Glutamatergic neuron (in vitro differentiated cells): ENCODE data around the gene DNMT1. TPM values are rescaled to one million over a fixed set of nuclear protein-coding genes. Genes with fewer than 3 reads are reported as not detected.

Source experiments
- DNase-seq: peaks from one replicate; pipeline ENCODE4 v3.0.0; 2022
- H3K27ac Mint-ChIP-seq: one replicate; pipeline ENCODE4 v1.8.0; 2020; ENCODE audit warnings: mild to moderate bottlenecking, mixed read lengths, inconsistent platforms; ENCODE audit not compliant: unreplicated experiment
- H3K27me3 Mint-ChIP-seq: one replicate; pipeline ENCODE4 v1.8.0; 2020; ENCODE audit warnings: mild to moderate bottlenecking, moderate library complexity, mixed read lengths, inconsistent platforms; ENCODE audit not compliant: unreplicated experiment
- H3K36me3 Mint-ChIP-seq: one replicate; pipeline ENCODE4 v1.8.0; 2020; ENCODE audit warnings: mild to moderate bottlenecking, mixed read lengths, inconsistent platforms; ENCODE audit not compliant: unreplicated experiment
- H3K4me1 Mint-ChIP-seq: one replicate; pipeline ENCODE4 v1.8.0; 2020; ENCODE audit warnings: mild to moderate bottlenecking, low read depth, mixed read lengths, inconsistent platforms; ENCODE audit not compliant: unreplicated experiment
- H3K4me3 Mint-ChIP-seq: one replicate; pipeline ENCODE4 v1.8.0; 2020; ENCODE audit warnings: mild to moderate bottlenecking, mixed read lengths, inconsistent platforms; ENCODE audit not compliant: unreplicated experiment
- H3K9me3 Mint-ChIP-seq: one replicate; pipeline ENCODE4 v1.8.0; 2020; ENCODE audit warnings: mild to moderate bottlenecking, moderate library complexity, mixed read lengths, inconsistent platforms; ENCODE audit not compliant: unreplicated experiment
- total RNA-seq: library from RNA; stranded (reverse); fragmentation: NEBNext Ultra II Directional; extraction: Animal tissue kit (Norgen Biotek cat#: 25700); gene quantifications from one replicate; pipeline ENCODE4 v1.2.1, GENCODE V29; 2021; ENCODE audit not compliant: unreplicated experiment
- TF ChIP-seq, protein P1 (sequence below): fragments of 200-600 bp; sonication (generic); IDR thresholded peaks from one replicate; pipeline ENCODE4 v1.5.0; 2021; ENCODE audit not compliant: partially characterized antibody, unreplicated experiment

DNMT1 gene
- total RNA-seq, 1 donor from 2014 or later, result 129 TPM

DNA sequence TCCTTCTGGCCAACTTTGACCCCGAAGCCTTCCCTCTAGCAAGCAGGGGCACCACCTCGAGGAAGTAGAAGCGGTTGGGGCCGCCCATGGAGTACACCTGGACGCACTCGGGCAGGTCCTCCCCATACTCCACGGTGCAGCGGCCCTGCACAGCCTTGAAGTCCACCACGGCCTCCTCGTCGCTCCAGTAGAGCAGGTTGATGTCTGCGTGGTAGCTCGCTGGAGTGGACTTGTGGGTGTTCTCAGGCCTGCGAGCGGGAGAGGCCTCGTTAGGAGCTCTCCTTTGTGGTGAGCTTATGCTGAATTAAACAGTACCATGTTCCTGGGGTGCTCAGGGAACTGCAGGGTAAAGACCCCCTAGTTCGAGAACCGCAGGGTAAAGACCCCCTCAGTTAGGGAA lies 52.8 kb downstream of the DNMT1 start:
- Mint-ChIP-seq H3K9me3 (peaks cover 3% of the 10 kb centered on the region), H3K36me3 (peaks cover 4% of the 10 kb centered on the region)
- DNase-seq, result no peak

DNA sequence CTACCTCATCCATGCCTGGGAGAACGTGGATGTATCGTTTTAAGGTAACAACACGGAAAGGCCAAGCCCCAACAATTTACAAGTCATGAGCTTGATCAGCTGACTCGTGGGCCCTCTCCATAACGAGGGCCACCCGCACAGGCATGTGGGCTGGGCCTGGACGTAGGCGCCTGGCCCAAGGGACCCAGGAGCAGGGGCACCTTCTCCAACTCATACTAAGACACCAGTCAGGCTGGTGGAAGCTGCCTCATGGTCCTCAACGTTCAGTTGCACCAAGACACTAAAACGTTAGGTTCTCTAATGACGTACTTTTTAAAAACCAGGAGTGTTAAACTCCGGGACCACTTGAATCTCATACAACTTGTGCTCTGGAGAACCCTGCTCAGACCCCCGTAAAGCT lies 53.3 kb downstream of the DNMT1 start:
- H3K27me3 Mint-ChIP-seq, result peaks cover 9% of the 10 kb centered on the region
- DNase-seq, result no peak
- H3K36me3 Mint-ChIP-seq, result peaks cover 4% of the 10 kb centered on the region

More for the DNA sequence above, 52.8 kb downstream of the DNMT1 start:
- Mint-ChIP-seq H3K27me3 (peaks cover 9% of the 10 kb centered on the region), H3K4me1 (peaks cover 1% of the 10 kb centered on the region), H3K27ac (no peak overlapping the region), H3K4me3 (no peak overlapping the region)
- TF ChIP-seq, protein P1, sequence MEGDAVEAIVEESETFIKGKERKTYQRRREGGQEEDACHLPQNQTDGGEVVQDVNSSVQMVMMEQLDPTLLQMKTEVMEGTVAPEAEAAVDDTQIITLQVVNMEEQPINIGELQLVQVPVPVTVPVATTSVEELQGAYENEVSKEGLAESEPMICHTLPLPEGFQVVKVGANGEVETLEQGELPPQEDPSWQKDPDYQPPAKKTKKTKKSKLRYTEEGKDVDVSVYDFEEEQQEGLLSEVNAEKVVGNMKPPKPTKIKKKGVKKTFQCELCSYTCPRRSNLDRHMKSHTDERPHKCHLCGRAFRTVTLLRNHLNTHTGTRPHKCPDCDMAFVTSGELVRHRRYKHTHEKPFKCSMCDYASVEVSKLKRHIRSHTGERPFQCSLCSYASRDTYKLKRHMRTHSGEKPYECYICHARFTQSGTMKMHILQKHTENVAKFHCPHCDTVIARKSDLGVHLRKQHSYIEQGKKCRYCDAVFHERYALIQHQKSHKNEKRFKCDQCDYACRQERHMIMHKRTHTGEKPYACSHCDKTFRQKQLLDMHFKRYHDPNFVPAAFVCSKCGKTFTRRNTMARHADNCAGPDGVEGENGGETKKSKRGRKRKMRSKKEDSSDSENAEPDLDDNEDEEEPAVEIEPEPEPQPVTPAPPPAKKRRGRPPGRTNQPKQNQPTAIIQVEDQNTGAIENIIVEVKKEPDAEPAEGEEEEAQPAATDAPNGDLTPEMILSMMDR, result no peak

DNA sequence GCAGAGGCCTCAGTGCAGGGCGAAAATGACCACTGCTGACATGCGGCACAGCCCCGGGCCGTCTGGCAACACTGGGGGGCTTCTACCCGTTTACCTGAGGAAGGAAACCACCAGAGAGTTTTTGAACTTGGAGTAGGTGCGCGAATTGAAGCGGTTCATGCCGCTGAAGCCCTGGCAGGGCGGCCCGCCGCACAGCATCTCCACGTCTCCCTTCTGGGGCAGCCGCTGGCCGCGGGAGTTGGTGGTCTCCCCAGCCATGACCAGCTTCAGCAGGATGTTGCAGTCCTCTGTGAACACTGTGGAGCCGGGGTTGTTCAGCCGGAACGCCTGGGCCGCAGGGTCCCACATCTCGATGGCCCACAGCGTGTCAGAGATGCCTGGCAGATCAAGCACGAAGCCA lies 54.8 kb downstream of the DNMT1 start:
- H3K4me1 Mint-ChIP-seq, result peaks cover 1% of the 10 kb centered on the region
- no peak for DNase-seq
- no peaks in the 10 kb centered on the region for H3K36me3 Mint-ChIP-seq
- H3K27ac Mint-ChIP-seq, result no peak overlapping the region
- H3K27me3 Mint-ChIP-seq, result peaks cover 11% of the 10 kb centered on the region
- no peak overlapping the region for H3K4me3 Mint-ChIP-seq
- peaks cover 3% of the 10 kb centered on the region for H3K9me3 Mint-ChIP-seq
- TF ChIP-seq, protein P1, result no peak

More for the DNA sequence above, 53.3 kb downstream of the DNMT1 start:
- TF ChIP-seq, protein P1, result no peak
- peaks cover 1% of the 10 kb centered on the region for H3K4me1 Mint-ChIP-seq
- no peak overlapping the region for H3K4me3 Mint-ChIP-seq
- peaks cover 3% of the 10 kb centered on the region for H3K9me3 Mint-ChIP-seq
- H3K27ac Mint-ChIP-seq, result no peak overlapping the region

DNA sequence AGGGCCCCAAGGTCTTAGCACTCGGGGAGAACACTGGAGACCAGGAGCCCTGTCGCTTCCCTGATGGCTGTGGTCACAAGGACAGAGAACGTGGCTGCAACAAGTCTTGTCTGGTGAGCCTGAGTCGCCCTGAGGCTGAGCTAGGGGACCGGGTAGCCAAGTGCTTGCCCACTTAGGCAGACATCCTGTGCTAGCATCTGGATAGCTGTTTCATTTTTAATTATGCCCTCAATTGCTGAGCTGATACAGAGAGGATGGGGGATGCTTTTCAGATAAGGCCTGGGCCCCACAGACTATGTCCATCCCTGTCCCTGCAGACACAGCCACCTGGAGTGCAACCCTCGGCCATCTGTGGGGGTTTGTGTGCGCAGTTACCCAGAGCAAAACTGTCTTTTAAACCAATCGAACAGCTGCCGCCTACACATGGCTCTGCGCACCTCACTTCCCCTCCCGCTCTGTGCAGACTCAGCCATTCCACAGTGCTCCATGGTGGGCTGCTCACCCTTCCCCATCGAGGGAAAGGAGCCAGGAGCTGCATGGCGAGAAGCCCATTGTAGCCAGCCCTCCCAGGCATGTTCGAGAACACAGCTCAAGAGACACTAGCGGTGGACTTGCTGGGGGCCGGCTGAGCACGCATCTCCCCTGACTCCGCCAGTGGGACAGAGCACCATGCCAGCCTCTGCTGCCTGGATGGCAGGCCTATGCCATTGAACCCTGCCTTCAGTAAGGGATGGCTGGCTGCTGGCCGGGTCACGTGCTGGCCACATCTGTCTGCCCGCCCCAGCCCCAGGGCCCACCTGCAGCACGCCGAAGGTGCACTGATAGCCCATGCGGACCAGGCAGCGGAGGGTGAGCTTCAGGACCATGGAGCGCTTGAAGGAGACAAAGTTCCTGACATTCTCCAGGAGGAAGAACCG lies 55.6 kb downstream of the DNMT1 start:
- peaks cover 11% of the 10 kb centered on the region for H3K27me3 Mint-ChIP-seq
- H3K9me3 Mint-ChIP-seq, result peaks cover 3% of the 10 kb centered on the region
- peak overlapping the region; percentile 82 for H3K27ac Mint-ChIP-seq
- no peak overlapping the region for H3K4me3 Mint-ChIP-seq
- peak; percentile 40 for DNase-seq
- H3K4me1 Mint-ChIP-seq, result peaks cover 1% of the 10 kb centered on the region
- TF ChIP-seq, protein P1, result no peak
- no peaks in the 10 kb centered on the region for H3K36me3 Mint-ChIP-seq
